PC-9 (cell line): ENCODE results near the gene LRRC56. TPM values are rescaled to one million over a fixed set of nuclear protein-coding genes. Genes with fewer than 3 reads are reported as not detected.

Source experiments
- BruUV-seq: library from RNA; stranded (reverse); fragments of 400-500 nt; replicated peaks from 2 replicates; lab custom pipeline; 2021; lab: Mats Ljungman, UMichigan
- CTCF ChIA-PET: fragments of 300-600 bp; sonication (Branson Sonifier 250); formaldehyde crosslinking; loops from one replicate; lab custom pipeline; 2022; ENCODE audit warnings: antibody characterized with exemption; lab: Charles Lee
- POLR2A ChIA-PET: fragments of 300-600 bp; sonication (Branson Sonifier 250); formaldehyde crosslinking; loops from one replicate; lab custom pipeline; 2022; ENCODE audit warnings: antibody characterized with exemption; ENCODE audit not compliant: unreplicated experiment; lab: Charles Lee
- DNase-seq, 2 experiments: peaks; one replicate each; pipeline versions ENCODE4 v3.0.0 to v3.0.0-alpha.2; 2015 to 2022; ENCODE audit warnings: mixed read lengths in 1 of 2
- H2AFZ ChIP-seq: fragments of 200-600 bp; sonication (generic); 2 replicates; pipeline ENCODE4 v1.8.1; 2017; ENCODE audit warnings: antibody characterized with exemption
- H3F3A ChIP-seq: fragments of 200-600 bp; sonication (generic); 2 replicates; pipeline ENCODE4 v1.8.1; 2017; ENCODE audit warnings: antibody characterized with exemption, mild to moderate bottlenecking, low read depth; ENCODE audit not compliant: insufficient read depth
- H3K27ac ChIP-seq: fragments of 200-600 bp; sonication (generic); 2 replicates; pipeline ENCODE4 v1.6.1; 2016; ENCODE audit warnings: mixed run types
- H3K27me3 ChIP-seq: fragments of 200-600 bp; sonication (generic); 2 replicates; pipeline ENCODE4 v1.6.1; 2016; ENCODE audit warnings: low read depth, mixed run types; ENCODE audit not compliant: insufficient read depth
- H3K36me3 ChIP-seq: fragments of 200-600 bp; sonication (generic); 2 replicates; pipeline ENCODE4 v1.6.1; 2016; ENCODE audit warnings: low read depth, mixed run types
- H3K4me1 ChIP-seq: fragments of 200-600 bp; sonication (generic); replicated peaks from 2 replicates; pipeline ENCODE4 v1.6.1; 2016; ENCODE audit warnings: mixed run types; ENCODE audit not compliant: insufficient read depth
- H3K4me2 ChIP-seq: fragments of 200-600 bp; sonication (generic); 2 replicates; pipeline ENCODE4 v1.6.1; 2017; ENCODE audit warnings: mixed run types
- H3K4me3 ChIP-seq: fragments of 200-600 bp; sonication (generic); 2 replicates; pipeline ENCODE4 v1.6.1; 2016; ENCODE audit warnings: mixed run types
- H3K79me2 ChIP-seq: fragments of 200-600 bp; sonication (generic); 2 replicates; pipeline ENCODE4 v1.6.1; 2017; ENCODE audit warnings: low read depth, mixed run types
- H3K9me2 ChIP-seq: fragments of 200-600 bp; sonication (generic); 2 replicates; pipeline ENCODE4 v1.8.1; 2017; ENCODE audit warnings: mild to moderate bottlenecking; ENCODE audit not compliant: insufficient read depth
- H3K9me3 ChIP-seq: fragments of 200-600 bp; sonication (generic); 2 replicates; pipeline ENCODE4 v1.8.1; 2016; ENCODE audit warnings: low read depth; ENCODE audit not compliant: insufficient read depth
- H4K20me1 ChIP-seq: fragments of 200-600 bp; sonication (generic); 2 replicates; pipeline ENCODE4 v1.8.1; 2017; ENCODE audit not compliant: insufficient read depth
- CTCF ChIP-seq: fragments of 200-600 bp; sonication (generic); conservative IDR thresholded peaks from 2 replicates; pipeline ENCODE4 v1.6.1; 2017; ENCODE audit warnings: mixed run types, antibody characterized with exemption, mild to moderate bottlenecking, moderate library complexity
- EZH2 ChIP-seq: fragments of 200-600 bp; sonication (generic); IDR thresholded peaks from 2 replicates; pipeline ENCODE4 v1.8.0; 2017; ENCODE audit warnings: antibody characterized with exemption, low read depth
- intact Hi-C: fragments of 100-400 bp; cut with micrococcal nuclease; formaldehyde crosslinking; loops from one replicate; pipeline ENCODE4 v1.10.0; 2022; ENCODE audit not compliant: unreplicated experiment
- total RNA-seq: library from RNA; stranded (reverse); gene quantifications from 2 replicates; pipeline ENCODE4 v1.2.3, GENCODE V29; 2021

Gene LRRC56
- total RNA-seq, 1 experiment from 2014 or later = 5.0 TPM

- no peak for DNase-seq
- Histone ChIP-seq H3K79me2 (peaks cover 28% of the 10 kb centered on the region), H3K27me3 (no peaks in the 10 kb centered on the region), H3K4me2 (no peak overlapping the region), H3K27ac (no peak overlapping the region), H2AFZ (no peak overlapping the region), H3K9me2 (no peaks in the 10 kb centered on the region), H3K9me3 (no peaks in the 10 kb centered on the region), H3K4me1 (peaks cover 5% of the 10 kb centered on the region; the same call in 1 of the 2 replicates), H3K4me3 (no peak overlapping the region), H3F3A (peaks cover 4% of the 10 kb centered on the region), H3K36me3 (no peaks in the 10 kb centered on the region), H4K20me1 (no peaks in the 10 kb centered on the region; the same call in 1 of the 2 replicates)
- ChIA-PET POLR2A (no interaction called here), CTCF (no interaction called here)
- no TSS peak for BruUV-seq
- intact Hi-C loops = no loop called here
- TF ChIP-seq CTCF (no peak), EZH2 (no peak)
Measured at GRCh38 chr11:501683-502287, 35.5 kb upstream of the LRRC56 start.

GRCh38 chr11:502288-503178 is 34.8 kb upstream of the LRRC56 start:
- Histone ChIP-seq H3K27me3 (no peaks in the 10 kb centered on the region), H3K4me3 (no peak overlapping the region), H3K9me3 (no peaks in the 10 kb centered on the region), H3F3A (peaks cover 4% of the 10 kb centered on the region), H3K79me2 (peaks cover 28% of the 10 kb centered on the region), H3K27ac (no peak overlapping the region), H2AFZ (no peak overlapping the region), H3K4me2 (no peak overlapping the region), H3K4me1 (peaks cover 5% of the 10 kb centered on the region; the same call in 1 of the 2 replicates), H4K20me1 (no peaks in the 10 kb centered on the region; the same call in 1 of the 2 replicates), H3K9me2 (no peaks in the 10 kb centered on the region), H3K36me3 (no peaks in the 10 kb centered on the region)
- BruUV-seq = no TSS peak
- intact Hi-C loops = no loop called here
- TF ChIP-seq CTCF (no peak), EZH2 (no peak)
- ChIA-PET POLR2A (no interaction called here), CTCF (no interaction called here)
- no peak for DNase-seq

- ChIA-PET CTCF (no interaction called here), POLR2A (no interaction called here)
- Histone ChIP-seq H3K27me3 (no peaks in the 10 kb centered on the region), H2AFZ (no peak overlapping the region), H3K27ac (no peak overlapping the region), H4K20me1 (no peaks in the 10 kb centered on the region; the same call in 1 of the 2 replicates), H3K9me3 (no peaks in the 10 kb centered on the region), H3K4me1 (peaks cover 5% of the 10 kb centered on the region; the same call in 1 of the 2 replicates), H3K4me2 (no peak overlapping the region), H3K79me2 (peaks cover 31% of the 10 kb centered on the region), H3F3A (peaks cover 4% of the 10 kb centered on the region), H3K36me3 (no peaks in the 10 kb centered on the region), H3K9me2 (no peaks in the 10 kb centered on the region), H3K4me3 (no peak overlapping the region)
- DNase-seq = no peak
- no TSS peak for BruUV-seq
- no peak for TF ChIP-seq CTCF
- TF ChIP-seq EZH2 = no peak
- intact Hi-C loops = no loop called here
Measured at GRCh38 chr11:503179-503981, 33.9 kb upstream of the LRRC56 start.
